ENCODE data around the gene DCTPP1. TPM values are rescaled to one million over a fixed set of nuclear protein-coding genes. Genes with fewer than 3 reads are reported as not detected.
A peak's percentile ranks its signal among the peaks of the same experiment; 100 is the strongest.

Gene DCTPP1
- total RNA-seq, 1 donor from 2014 or later: 62.1 TPM

GRCh38 chr16:30374538-30374937, 55.3 kb downstream of the DCTPP1 start, which contains the start of gene MYL11:
TSS of gene MYL11 (plus strand) at chr16:30374802. CDS start at chr16:30374858, 56 bp downstream.
- H3K36me3 Mint-ChIP-seq: no peaks in the 10 kb centered on the region
- H3K4me3 Mint-ChIP-seq: no peak within 1 kb of the TSS
- no peaks in the 10 kb centered on the region for H3K9me3 Mint-ChIP-seq
- peak within 1 kb of the TSS; percentile 72 for H3K27ac Mint-ChIP-seq
- no peak for TF ChIP-seq CTCF (conservative IDR thresholded peaks at IDR 0.05)
- peaks cover 18% of the 10 kb centered on the region for H3K4me1 Mint-ChIP-seq (ENCODE audit: unreplicated experiment)
- no peak for DNase-seq (ENCODE audit: extremely low spot score, unreplicated experiment)
- H3K27me3 Mint-ChIP-seq: no peaks in the 10 kb centered on the region

Other genes with a start within 250 kb of the DCTPP1 start
- gene CORO1A, start 246.4 kb downstream of the DCTPP1 start, total RNA-seq (ENCODE audit: low replicate concordance): 10.8 and 21.3 TPM in 2 replicates
- 82.9 and 148 TPM in 2 replicates for gene BOLA2B, start 236.4 kb downstream of the DCTPP1 start, total RNA-seq (ENCODE audit: low replicate concordance)
- gene SLX1A, start 236.2 kb downstream of the DCTPP1 start, total RNA-seq (ENCODE audit: low replicate concordance): 27.6 and 28.0 TPM in 2 replicates
- gene SULT1A3, start 230.8 kb downstream of the DCTPP1 start, total RNA-seq (ENCODE audit: low replicate concordance): 27.7 and 33.0 TPM in 2 replicates
- 9.1 and 15.3 TPM in 2 replicates for gene NPIPB13, start 181.6 kb downstream of the DCTPP1 start, total RNA-seq (ENCODE audit: low replicate concordance)
- 64.6 and 68.9 TPM in 2 replicates for gene CD2BP2, start 74.7 kb downstream of the DCTPP1 start, total RNA-seq (ENCODE audit: low replicate concordance)
- gene TBC1D10B, start 59.5 kb downstream of the DCTPP1 start, total RNA-seq (ENCODE audit: low replicate concordance): 46.8 and 50.0 TPM in 2 replicates
- gene MYL11, start 55.2 kb downstream of the DCTPP1 start, total RNA-seq (ENCODE audit: low replicate concordance): 10.4 and 21.7 TPM in 2 replicates
- gene SEPTIN1, start 47.5 kb downstream of the DCTPP1 start, total RNA-seq (ENCODE audit: low replicate concordance): 1.4 and 2.3 TPM in 2 replicates
- gene ZNF48, start 34.6 kb downstream of the DCTPP1 start, total RNA-seq (ENCODE audit: low replicate concordance): 14.5 and 21.1 TPM in 2 replicates
- 4.7 and 15.5 TPM in 2 replicates for gene ZNF771, start 22.4 kb downstream of the DCTPP1 start, total RNA-seq (ENCODE audit: low replicate concordance)
- gene SEPHS2, start 15.8 kb upstream of the DCTPP1 start, total RNA-seq (ENCODE audit: low replicate concordance): 58.6 and 84.8 TPM in 2 replicates
- 0.33 and 0.48 TPM in 2 replicates for gene ITGAL, start 42.7 kb upstream of the DCTPP1 start, total RNA-seq (ENCODE audit: low replicate concordance)
- gene ZNF768, start 96.5 kb upstream of the DCTPP1 start, total RNA-seq (ENCODE audit: low replicate concordance): 58.7 and 59.6 TPM in 2 replicates
- 9.3 and 11.4 TPM in 2 replicates for gene ZNF747, start 104.8 kb upstream of the DCTPP1 start, total RNA-seq (ENCODE audit: low replicate concordance)
- gene ZNF764, start 128.3 kb upstream of the DCTPP1 start, total RNA-seq (ENCODE audit: low replicate concordance): 16.8 and 20.2 TPM in 2 replicates
- 9.8 and 14.3 TPM in 2 replicates for gene ZNF688, start 141.7 kb upstream of the DCTPP1 start, total RNA-seq (ENCODE audit: low replicate concordance)
- gene ZNF785, start 155.7 kb upstream of the DCTPP1 start, total RNA-seq (ENCODE audit: low replicate concordance): 22.4 and 29.1 TPM in 2 replicates
- 8.1 and 14.9 TPM in 2 replicates for gene ZNF689, start 180.4 kb upstream of the DCTPP1 start, total RNA-seq (ENCODE audit: low replicate concordance)
- gene PRR14, start 220.9 kb upstream of the DCTPP1 start, total RNA-seq (ENCODE audit: low replicate concordance): 41.1 and 45.0 TPM in 2 replicates
- gene FBRS, start 228.4 kb upstream of the DCTPP1 start, total RNA-seq (ENCODE audit: low replicate concordance): 77.3 and 78.2 TPM in 2 replicates

Data from type B pancreatic cell (in vitro differentiated cells).